T47D (cell line): Measurements from ENCODE around the gene EEF2.
A peak's percentile ranks its signal among the peaks of the same experiment; 100 is the strongest.

Experiments
- DNase-seq, 2 experiments: peaks; one replicate each; pipeline versions ENCODE4 v3.0.0 to v3.0.0-alpha.2; 2011 to 2012; ENCODE audit warnings: low read depth in 1 of 2, low spot score in 1 of 2
- JUND ChIP-seq: IDR thresholded peaks from 2 replicates; pipeline ENCODE4 v1.6.1; 2012; ENCODE audit warnings: low read depth
- in situ Hi-C: cut with HindIII; loops from 2 replicates; pipeline ENCODE4 v1.10.0; 2016; ENCODE audit warnings: low sequenced_read_pairs, low pct_unique_long_range_greater_than_20kb

The EEF2 gene

GRCh38 chr19:3936506-3937442 is 48.5 kb downstream of the EEF2 start:
- no peak for DNase-seq
- TF ChIP-seq JUND = no peak
- in situ Hi-C loops = no loop called here

- in situ Hi-C loops = no loop called here
- no peak for TF ChIP-seq JUND
- DNase-seq = no peak
Observed at GRCh38 chr19:3932931-3933810, 52.1 kb downstream of the EEF2 start, which contains the start of gene NMRK2. TSS of gene NMRK2 (plus strand) at chr19:3933069. CDS start at chr19:3933672, 603 bp downstream.

GRCh38 chr19:3931041-3931440 is 54.2 kb downstream of the EEF2 start:
- in situ Hi-C loops = no loop called here
- DNase-seq = peak in 1 of 2 experiments; percentile 23
- TF ChIP-seq JUND = no peak
